ENCODE measurements around the gene WDR82. TPM values are rescaled to one million over a fixed set of nuclear protein-coding genes. Genes with fewer than 3 reads are reported as not detected.

WDR82 gene
- total RNA-seq, 1 experiment from 2014 or later: 44.5 TPM

GRCh38 chr3:52243791-52244628, 34.4 kb downstream of the WDR82 start:
- no peaks in the 10 kb centered on the region for H4K20me1 ChIP-seq (ENCODE audit: insufficient read depth)
- H3K4me2 ChIP-seq: peak overlapping the region; percentile 75
- peaks cover 19% of the 10 kb centered on the region for H3K79me2 ChIP-seq (ENCODE audit: low read depth)
- intact Hi-C loops (cut with micrococcal nuclease; ENCODE audit: unreplicated experiment): no loop called here
- TF ChIP-seq CTCF (conservative IDR thresholded peaks at IDR 0.05) (no peak), EZH2 (IDR thresholded peaks at IDR 0.05; ENCODE audit: low read depth) (no peak)
- CTCF ChIA-PET: no interaction called here
- no peaks in the 10 kb centered on the region for H3K9me3 ChIP-seq (ENCODE audit: insufficient read depth, low read depth)
- H3F3A ChIP-seq (ENCODE audit: insufficient read depth, low read depth): peaks cover 29% of the 10 kb centered on the region; the same call in 1 of the 2 replicates
- DNase-seq: peak; percentile 71 to 80
- no peaks in the 10 kb centered on the region for H3K9me2 ChIP-seq (ENCODE audit: insufficient read depth)
- peak overlapping the region; percentile 63 for H3K27ac ChIP-seq
- BruUV-seq (replicated peaks): no TSS peak
- POLR2A ChIA-PET (ENCODE audit: unreplicated experiment): interaction anchor here (0.6 to 0.7 kb wide), 3 partner anchors 17 to 195 kb away, joined by 5 to 9 read pairs (median 6); partner anchors contain the start of gene WDR82
- H2AFZ ChIP-seq: no peak overlapping the region
- H3K36me3 ChIP-seq (ENCODE audit: low read depth): no peaks in the 10 kb centered on the region
- H3K4me3 ChIP-seq: no peak overlapping the region
- no peaks in the 10 kb centered on the region for H3K27me3 ChIP-seq (ENCODE audit: insufficient read depth, low read depth)
- H3K4me1 ChIP-seq (replicated peaks; ENCODE audit: insufficient read depth): peaks cover 40% of the 10 kb centered on the region

GRCh38 chr3:52242039-52242438, 36.4 kb downstream of the WDR82 start:
- CTCF ChIA-PET: no interaction called here
- no TSS peak for BruUV-seq (replicated peaks)
- H3K4me1 ChIP-seq (replicated peaks; ENCODE audit: insufficient read depth): peaks cover 53% of the 10 kb centered on the region

GRCh38 chr3:52240886-52241370, 37.5 kb downstream of the WDR82 start:
- H3K4me1 ChIP-seq (replicated peaks; ENCODE audit: insufficient read depth): peaks cover 64% of the 10 kb centered on the region
- no peaks in the 10 kb centered on the region for H3K36me3 ChIP-seq (ENCODE audit: low read depth)
- peaks cover 48% of the 10 kb centered on the region for H3F3A ChIP-seq (ENCODE audit: insufficient read depth, low read depth)
- intact Hi-C loops (cut with micrococcal nuclease; ENCODE audit: unreplicated experiment): no loop called here
- H3K27ac ChIP-seq: peak overlapping the region; percentile 87
- no peaks in the 10 kb centered on the region for H3K9me3 ChIP-seq (ENCODE audit: insufficient read depth, low read depth)
- POLR2A ChIA-PET (ENCODE audit: unreplicated experiment): no interaction called here
- no TSS peak for BruUV-seq (replicated peaks)
- no peak for DNase-seq
- no peaks in the 10 kb centered on the region for H4K20me1 ChIP-seq (ENCODE audit: insufficient read depth)
- TF ChIP-seq EZH2 (IDR thresholded peaks at IDR 0.05; ENCODE audit: low read depth) (no peak), CTCF (conservative IDR thresholded peaks at IDR 0.05) (no peak)
- peak overlapping the region; percentile 85 for H3K4me2 ChIP-seq
- CTCF ChIA-PET: interaction anchor here (0.6 to 1.0 kb wide), 2 partner anchors 98 to 350 kb away, joined by 3 read pairs; no protein-coding TSS in a partner anchor
- no peak overlapping the region for H3K4me3 ChIP-seq
- H3K9me2 ChIP-seq (ENCODE audit: insufficient read depth): no peaks in the 10 kb centered on the region
- H3K27me3 ChIP-seq (ENCODE audit: insufficient read depth, low read depth): no peaks in the 10 kb centered on the region
- no peak overlapping the region for H2AFZ ChIP-seq
- peaks cover 40% of the 10 kb centered on the region for H3K79me2 ChIP-seq (ENCODE audit: low read depth)

More at GRCh38 chr3:52242039-52242438, 36.4 kb downstream of the WDR82 start:
- POLR2A ChIA-PET (ENCODE audit: unreplicated experiment): no interaction called here
- DNase-seq: no peak
- H4K20me1 ChIP-seq (ENCODE audit: insufficient read depth): no peaks in the 10 kb centered on the region
- peaks cover 30% of the 10 kb centered on the region for H3K79me2 ChIP-seq (ENCODE audit: low read depth)
- no peak overlapping the region for H2AFZ ChIP-seq
- H3F3A ChIP-seq (ENCODE audit: insufficient read depth, low read depth): peaks cover 37% of the 10 kb centered on the region
- intact Hi-C loops (cut with micrococcal nuclease; ENCODE audit: unreplicated experiment): no loop called here
- H3K36me3 ChIP-seq (ENCODE audit: low read depth): no peaks in the 10 kb centered on the region
- H3K27me3 ChIP-seq (ENCODE audit: insufficient read depth, low read depth): no peaks in the 10 kb centered on the region
- H3K27ac ChIP-seq: no peak overlapping the region
- H3K4me3 ChIP-seq: no peak overlapping the region
- no peaks in the 10 kb centered on the region for H3K9me3 ChIP-seq (ENCODE audit: insufficient read depth, low read depth)
- TF ChIP-seq EZH2 (IDR thresholded peaks at IDR 0.05; ENCODE audit: low read depth): no peak
- TF ChIP-seq CTCF (conservative IDR thresholded peaks at IDR 0.05): no peak
- H3K9me2 ChIP-seq (ENCODE audit: insufficient read depth): no peaks in the 10 kb centered on the region
- no peak overlapping the region for H3K4me2 ChIP-seq
